Ammon's horn (tissue), 1 donor: ENCODE results near the gene NR2F2.

Source experiments
- DNase-seq: peaks from one replicate; pipeline ENCODE4 v3.0.0-alpha.2; 2016; ENCODE audit warnings: low spot score

The NR2F2 gene

DNA sequence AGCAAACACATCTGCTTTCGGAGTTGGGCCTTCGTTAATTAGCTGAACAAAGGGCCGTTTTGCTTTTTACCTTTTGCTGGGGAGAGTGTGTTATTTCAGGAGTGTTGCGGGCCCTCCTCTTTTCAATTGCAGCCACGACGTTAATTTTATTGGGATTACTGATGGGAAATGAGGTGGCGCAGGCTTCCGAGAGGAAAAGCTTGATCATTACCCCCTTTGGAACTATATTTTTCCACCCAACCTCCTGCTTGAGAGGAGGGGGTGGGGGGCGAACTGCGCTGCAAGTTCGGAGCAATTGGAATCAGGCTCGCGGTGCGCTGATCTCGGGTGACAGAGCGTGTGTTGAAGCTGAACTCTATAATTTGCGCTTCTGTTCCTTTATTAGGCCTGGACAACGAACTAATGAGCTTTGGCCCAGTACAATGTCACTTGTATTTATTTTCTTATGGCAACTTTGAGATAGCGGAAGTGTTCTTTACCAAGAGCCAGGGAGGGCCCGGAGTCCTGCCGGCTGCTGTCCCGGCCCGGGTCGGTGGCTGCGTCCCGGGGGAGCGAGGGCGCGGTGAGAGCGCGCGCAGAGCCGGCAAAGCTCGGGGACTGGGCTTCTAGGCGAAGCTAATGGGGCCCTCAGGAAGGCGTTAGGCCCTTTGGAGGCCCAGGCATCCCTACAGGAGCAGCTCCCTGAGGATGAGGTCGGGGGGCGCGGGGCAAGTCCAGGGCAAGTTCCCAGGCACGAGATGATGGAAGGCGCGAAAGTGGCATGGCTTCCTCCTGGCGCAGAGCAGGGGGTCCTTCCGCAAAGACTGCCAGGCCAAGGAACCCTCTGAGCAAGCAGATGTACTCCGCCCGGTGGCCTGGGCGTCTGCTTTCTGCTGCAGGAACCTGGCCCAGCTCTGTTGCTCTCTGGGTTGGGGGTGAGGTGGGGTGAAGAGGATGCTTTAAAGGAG lies 12.9 kb downstream of the NR2F2 start:
- no peak for DNase-seq

DNA sequence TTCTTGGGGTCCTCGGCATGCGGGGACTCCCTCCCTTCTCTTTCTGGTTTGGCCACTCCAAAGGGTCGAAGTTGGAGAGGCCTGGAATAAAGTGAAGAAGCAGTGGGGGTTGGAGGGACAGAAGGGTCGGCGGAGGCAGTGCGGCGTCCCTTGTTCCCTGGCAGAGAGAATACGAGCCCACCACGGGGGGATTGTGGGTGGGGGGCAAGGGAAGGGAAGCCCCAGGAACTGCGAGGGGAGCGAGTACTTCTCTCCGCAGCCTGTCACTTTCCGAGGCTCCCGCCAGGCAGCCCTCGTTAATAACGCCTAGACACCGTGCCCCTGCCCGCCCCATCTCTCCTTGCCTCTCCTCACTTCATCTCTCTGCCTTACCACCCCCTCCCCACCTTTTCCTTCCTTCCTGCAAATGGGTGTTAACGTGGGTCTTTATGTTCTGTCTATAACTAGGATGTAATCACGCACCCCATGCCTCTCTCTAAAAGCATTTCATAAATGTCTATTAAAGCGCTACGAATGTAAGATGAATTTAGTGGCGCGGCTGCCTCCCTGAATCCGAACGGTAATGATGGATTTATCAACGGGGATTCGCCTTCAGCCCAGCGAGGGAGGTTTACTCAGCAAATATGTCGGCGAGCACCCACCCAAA lies 13.7 kb downstream of the NR2F2 start:
- no peak for DNase-seq

DNA sequence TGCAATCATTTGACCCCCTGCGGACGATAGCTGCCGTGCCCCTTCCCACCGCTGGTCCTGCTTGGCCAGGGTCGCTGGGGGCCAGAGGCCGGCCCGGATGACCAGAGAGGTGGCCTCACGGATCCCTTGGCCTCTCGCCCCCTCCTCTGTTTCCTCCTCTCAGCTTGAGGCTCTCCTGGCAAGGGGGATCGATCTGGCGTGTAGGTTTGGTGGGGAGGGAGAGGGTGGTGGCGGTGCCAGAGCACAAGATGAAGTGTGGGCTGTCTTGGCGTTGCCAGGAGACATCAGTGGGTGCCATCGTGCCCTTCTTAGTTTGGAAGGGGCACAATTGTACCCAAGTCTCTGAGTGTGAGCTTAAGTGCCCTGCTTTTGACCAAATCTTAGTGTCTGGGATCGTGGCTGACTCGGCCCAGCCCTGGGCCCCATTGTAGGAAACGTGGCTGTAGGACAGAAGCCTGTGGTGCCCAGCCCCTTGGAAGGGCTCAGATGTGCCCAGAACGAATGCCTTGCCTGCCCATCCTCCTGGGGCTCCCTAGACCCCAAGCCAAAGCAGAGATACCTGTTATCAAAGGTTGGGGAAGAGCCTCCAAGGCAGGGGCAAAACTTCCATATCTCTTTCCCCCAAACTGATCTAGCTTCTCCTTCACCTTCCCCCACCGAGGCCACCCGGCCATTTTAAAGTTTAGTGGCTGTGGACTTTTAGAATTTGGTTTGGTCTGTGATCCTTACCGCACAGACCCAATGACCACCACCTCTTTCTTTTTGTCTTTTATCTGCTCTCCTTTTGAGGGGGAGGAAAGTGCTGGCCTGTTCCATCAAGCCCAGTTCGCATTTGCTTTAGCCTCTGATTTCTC lies 14.4 kb downstream of the NR2F2 start:
- DNase-seq: no peak

DNA sequence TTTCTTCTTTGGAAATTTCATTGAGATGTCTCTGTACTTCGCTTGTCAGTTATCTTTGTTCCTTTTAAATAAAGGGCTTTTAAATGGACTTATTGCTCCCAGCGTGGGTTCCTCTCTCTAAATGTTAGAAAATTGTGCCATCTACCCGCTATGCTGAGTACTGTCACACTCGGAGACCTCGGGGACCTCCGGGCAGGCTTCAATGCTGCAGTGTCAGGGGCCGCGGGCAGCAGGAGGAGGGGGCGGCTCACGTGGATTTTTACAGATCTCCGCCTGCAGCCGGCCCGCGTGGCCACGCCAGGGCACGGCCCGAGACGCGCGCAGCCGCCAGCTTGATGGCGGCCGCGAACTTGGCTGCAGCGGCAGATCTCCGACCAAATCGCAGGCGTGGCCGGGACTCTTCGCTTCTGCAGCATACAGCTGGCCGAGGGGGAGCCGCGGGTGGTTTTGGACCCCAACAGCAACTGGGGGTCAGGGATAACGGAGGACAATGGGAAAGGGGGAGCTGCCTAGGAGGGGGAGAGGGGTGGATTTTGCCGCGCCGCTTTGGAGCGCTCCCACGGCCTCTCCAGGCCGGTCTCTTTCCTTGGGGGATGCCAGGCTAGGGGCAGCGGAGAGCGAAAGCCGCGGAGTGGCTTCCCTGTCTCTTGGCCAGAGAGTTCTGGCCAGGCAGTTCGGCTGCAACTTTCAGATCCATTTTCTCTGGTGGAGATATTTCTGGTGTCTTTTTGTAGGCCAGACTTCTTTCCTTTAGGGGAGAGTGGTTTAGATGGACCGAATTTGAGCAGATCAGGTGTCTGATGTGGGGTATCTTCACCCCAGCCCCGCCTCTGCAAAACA lies 15.3 kb downstream of the NR2F2 start:
- DNase-seq: peak; percentile 91

DNA sequence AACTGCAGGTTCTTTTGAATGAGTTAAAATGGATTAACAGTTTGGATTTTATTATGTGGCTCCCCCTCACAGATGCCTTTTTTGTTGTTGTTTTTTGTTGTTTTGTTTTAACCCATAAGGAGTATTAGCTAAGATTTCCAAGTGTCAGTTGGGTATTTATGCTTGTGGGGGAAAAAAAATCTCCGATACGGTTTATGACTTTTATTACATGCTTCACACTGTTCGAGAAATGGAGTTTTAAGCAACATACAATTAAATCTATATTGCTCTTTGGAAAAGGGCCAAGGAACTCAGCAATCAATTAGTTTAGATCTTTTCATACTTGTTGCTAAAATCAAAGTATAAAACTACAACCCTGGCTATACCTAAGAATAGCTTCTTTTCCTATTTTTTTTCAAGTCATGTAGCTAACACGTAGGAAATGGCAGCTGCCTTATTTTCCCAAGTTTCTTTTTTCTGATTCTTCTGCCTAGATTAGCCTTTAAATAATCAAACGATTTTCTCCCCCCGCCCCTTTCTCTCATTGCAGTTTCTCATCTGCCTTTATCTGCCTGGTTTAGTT lies 16.0 kb downstream of the NR2F2 start:
- DNase-seq: no peak

DNA sequence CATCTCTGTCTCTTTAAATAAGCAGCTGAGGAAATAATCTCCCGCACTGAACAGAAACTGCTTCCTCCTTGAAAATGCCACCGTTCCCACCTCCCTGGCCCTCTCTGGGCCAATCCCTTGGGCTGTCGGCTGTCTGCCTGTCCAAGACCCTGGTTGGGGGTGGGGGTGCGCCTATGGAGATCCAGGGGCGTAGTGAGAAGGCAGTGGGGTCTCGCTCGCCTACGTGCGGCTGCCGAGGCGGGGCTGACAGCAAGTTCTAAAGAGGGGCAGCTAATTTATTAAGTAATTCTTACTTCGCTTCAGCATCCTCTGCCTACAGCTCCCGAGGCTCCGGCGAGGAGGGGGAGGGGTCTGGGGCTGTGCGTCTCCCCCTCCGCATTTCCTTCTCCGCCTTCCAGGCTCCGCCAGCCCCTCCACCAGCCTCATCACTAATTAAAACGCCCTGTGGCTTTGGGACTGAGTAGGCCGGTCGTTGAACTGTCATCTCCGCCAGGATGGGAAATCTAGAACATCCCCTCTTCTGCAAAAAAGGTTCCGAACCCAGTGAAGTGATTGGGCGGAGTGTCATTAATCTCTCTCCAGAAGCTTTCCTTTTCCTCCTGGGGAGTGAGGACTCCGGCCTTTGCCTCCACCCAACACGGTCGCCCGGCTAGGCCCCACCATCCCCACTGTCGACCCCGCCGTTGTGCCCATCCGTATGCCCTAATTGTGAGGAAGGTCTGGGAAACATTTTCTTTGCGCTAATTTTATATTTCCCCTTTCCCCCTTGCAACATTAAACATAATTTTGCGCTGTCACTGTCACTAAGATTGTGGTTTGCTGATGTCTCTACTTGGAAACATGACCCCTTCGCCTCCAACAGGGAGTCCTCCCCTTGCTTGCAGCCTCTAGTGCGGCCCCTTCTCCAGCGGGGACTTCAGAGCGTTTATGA lies 16.9 kb downstream of the NR2F2 start:
- no peak for DNase-seq

DNA sequence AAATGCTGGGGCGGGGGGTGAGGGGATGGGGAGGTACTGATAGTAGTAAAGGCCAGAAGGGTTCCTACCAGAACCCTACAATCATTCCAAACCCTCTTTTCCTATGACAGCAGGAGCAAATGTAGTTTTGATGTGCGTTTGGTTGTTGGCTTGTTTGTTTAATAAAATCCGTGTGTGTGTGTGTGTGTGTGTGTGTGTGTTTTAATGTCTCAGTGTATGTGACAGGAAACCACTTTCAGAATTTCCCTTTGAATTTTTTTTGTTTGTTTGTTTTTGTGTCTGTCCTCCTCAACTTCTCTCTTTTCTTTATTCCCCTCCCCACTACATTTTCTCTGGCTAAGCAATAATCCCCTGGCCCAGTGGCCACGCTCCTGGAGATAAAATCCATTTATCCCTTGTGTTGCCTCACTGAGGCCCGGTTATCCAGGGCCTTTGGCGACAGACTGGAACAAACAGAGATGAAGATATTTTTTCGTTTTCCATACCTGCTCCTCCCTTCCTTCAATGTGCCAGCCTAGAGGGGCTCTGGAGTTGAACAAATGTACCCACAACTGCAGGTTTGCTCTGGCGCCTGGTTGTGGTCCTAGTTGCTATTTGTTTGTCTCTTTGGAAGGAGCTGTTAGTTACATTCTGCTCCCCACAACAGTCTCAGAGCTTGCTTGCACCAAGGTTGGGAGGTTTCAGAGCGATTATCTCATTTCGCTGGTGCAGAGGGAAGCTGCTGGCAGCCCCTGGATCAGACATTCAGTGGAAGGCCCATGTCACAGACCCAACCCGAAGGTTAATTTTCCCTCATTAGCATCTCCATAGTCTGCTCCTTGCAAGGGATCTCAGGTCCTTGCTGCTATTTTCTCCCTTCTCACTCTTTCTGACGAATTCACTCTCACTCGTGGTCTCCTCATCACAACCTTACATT lies 17.9 kb downstream of the NR2F2 start:
- DNase-seq: no peak

DNA sequence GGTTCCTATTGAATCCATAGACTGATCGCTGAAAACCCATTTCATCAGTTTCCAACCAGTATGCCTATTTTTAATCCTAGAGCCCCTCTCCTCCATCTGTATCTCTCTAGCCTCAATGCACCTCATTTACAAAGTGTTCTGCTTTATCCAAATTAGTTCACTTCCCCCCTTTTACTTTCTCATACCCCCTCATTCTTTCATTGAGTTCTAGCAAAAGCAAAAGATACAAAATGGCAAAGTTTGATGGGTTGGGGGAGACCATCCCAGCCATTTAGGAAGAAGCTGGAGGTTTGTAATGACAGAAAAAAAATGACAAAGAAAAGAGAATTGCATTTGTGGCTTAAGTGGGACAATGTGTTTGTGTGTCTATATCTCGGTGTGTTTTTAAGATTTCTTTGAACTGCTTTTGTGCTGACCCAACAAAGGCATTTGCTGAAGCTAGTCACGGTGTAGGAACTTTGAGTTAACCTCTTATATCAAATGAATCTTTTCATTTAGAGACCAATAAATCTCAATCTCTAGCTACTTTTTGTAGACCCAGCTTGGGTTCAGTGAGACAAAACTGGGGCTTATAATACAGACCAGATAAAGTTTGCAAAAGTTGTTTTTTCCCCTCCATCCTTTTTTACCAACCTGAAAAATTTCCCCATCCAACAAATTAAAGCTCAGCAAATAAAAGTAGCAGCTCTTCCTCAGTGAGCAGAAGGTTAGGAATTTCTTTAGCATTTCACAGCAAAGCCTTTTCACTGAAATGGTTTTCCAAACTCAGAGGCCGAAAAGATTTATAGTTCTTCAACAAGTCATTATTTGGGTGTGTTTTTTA lies 18.7 kb downstream of the NR2F2 start:
- no peak for DNase-seq

DNA sequence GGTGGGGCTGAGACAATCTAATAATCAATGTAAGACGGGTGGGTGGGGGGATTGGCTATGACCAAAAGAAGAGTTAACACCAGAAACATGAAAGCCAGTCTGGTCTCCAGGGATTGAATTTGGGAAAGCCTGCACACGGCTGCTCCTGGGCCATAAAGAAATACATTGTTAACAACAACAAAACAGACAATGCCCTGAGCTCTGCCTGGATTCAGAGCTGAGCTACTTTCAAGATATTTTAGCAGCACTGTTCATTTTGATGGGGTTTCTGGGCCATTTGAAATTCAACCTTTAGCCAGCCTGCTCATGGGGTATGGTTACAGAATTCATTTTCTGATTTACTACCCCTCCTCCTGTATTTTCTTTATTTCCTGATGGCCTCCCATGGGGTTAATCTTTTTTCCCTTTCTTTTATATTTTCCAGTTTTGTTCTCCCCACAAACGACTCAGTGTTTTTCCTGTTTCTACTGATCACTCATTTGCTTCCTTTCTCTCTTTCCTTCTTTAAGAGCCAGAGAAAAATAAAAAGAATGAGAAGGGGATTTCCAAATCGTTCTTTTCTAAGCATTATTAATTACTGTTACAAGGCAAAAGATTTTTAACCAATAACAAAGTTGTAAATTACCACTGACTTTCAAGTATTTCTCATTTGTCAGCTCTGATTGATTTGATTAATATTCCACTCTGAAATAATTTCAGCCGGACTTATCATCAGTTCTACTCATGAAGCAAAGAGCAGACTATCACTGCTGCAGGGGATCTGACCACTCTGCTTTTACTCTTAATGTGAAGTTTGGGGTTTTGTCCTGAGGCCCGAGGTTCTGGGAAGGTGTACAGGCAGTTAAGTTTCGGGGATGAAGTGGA lies 19.6 kb downstream of the NR2F2 start:
- no peak for DNase-seq

DNA sequence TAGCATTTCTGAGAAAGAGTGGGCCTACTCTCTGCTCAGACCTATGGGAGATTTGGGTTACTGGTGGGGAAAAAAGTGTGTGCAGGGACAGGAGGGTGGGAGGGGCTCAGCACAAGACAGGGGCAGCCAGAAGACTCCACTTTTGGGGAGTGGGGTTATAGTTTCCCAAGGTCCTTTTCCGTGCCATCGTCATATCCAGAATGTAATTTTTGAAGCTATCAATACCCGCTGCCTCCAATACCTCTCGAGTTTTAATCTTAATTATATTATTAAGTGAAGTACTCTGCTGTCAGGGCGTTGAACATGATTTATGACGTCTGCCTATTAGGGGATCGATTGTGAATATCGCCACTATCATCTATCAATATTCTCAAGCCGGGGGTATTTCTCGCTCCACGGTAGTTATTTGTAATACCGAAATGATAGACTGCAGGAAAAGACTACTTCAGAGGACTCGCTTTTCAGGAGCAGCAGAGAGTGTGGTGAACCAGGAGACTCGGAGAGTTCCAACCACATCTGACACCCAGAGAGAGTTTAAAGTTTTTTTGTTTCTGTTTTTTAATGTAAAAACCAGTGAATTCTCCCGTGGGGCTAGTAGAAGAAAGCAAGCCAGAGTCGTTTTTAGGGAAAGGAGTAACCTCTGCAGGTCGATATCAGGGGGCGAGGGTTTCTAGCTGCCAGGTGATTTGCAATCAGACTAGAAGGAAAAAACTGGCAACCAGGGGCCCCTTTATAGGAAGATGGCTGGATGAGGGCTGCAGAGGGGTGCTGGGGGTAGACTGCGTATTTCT lies 20.6 kb downstream of the NR2F2 start:
- DNase-seq: no peak

DNA sequence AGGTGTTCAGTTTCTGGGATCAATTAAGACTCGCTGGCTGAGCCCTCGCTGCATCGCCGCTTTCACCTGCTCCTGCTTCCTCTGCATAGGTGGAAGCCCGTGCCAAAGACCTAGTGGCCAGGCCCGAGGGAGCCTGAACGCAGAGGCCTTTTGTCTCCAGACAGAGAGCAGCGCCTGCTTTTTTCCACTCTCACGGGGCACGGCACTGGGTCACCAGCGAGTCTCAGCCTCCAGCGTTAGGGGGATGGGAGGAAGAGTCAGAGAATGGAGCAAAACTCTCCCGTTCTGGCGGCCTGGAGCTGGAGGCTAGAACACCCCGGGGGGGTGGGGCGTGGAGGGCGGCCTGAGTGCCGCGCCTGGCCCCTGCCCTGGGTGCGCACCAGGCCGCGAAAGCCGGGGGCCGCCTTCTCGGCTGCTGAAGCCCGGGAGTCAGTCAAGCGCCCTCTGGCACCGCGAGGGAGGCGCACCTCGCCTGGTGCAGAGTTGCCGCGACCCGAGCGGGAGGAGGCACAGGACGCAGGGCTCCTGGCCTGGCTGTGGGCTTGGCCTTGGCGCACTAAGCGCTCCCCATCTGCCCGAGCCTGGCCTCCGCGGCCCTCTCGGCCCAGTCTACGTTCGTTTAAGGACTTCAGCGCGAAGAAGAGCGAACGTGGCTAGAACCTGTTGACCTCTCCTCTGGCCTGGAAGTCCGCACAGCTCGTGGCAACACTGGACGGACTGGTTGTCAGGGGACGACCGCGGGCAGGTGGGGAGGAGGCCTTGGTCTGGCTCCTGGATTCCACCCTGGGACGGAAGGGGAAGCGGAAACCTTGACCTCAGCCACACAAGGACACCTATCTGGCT lies 21.5 kb downstream of the NR2F2 start:
- no peak for DNase-seq

DNA sequence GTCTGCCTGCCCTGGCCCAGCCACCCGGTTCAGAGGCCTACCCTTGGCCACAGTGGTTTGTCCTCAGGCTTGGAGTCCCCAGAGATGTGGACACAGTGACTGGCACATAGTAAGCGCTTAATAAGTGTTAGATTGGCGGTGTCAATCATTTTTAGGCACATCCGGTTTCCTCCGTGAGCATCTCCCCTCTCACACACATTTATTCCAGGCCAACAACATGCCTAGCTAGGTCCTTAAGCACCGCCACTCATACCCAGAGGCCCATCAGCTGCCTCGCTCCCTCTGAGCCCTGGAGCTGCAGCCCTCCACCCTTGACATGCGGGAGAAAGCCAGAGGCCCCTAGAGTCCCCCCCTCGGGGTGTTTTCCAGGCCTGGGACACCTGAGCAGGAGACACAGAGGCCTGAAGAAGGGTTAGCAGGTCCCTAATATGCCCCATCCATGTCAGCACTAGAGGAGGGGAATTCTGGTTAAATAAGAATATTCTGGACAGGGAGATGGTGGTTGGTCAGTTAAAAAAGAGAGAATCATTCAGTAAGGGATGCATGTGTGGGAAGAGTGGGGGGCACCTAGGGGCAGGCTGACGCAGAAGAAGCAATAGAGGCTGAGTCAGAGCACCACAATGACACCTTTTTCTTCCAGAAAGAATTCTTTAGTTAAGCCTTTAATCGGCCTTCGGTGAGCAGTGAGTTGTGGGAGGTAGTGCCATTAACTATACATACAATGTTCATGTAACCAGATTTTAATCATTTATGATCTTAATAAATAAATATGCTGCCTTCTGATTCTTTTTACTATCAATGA lies 22.3 kb downstream of the NR2F2 start:
- DNase-seq: no peak

DNA sequence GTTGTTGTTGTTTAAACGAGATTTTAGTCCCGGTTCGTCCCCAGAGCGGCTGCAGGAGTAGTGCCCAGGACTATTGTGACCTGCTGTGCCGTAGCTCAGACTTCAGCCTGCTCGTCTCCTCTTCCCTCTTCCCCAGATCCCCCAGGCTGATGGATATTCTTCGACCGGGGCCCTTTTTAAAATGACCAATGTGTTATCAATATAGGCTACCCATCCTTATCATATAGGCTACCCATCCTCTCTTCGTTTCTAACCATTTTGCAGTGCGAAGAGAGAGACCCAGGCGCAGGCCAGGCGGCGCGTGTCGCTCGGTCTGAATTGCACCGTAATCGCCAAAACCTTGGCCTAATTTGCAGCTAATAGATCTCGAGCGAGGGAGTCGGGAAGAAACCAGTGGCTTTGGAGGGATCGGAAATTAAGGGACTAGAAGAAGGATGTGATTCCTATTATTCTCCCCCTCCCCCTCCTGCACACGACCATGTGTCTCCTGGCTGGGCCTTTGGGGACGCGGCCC lies 23.0 kb downstream of the NR2F2 start:
- DNase-seq: no peak
